NCI-H2227 (cell line): ENCODE measurements around the gene TMEM30A.

Experiments
- DNase-seq: peaks from one replicate; lab custom pipeline; 2025; ENCODE audit not compliant: unreplicated experiment; lab: John Stamatoyannopoulos, UW

TMEM30A gene

DNA sequence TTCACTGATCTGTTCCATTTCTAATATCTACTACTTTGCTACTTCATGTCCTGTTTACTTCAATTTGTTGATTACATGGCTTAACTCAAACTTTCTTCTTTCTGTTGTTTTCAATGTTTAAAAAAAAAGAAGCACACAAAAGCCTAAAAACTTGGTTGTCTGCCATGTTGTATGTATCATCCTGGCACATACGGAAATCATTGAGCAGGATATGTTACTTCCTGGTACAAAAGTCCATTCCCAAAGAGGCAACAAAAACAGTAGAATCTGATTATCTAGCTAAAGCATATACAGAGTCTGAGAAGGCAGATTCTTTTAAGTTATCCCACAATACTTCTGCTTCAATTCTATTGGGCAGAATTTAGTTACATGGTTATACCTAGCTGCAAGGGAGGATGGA lies 64.2 kb downstream of the TMEM30A start:
- DNase-seq = no peak

- no peak for DNase-seq
Measured at GRCh38 chr6:75219263-75219662, 65.3 kb downstream of the TMEM30A start.

- DNase-seq = no peak
Measured at GRCh38 chr6:75217193-75217592, 67.4 kb downstream of the TMEM30A start.

DNA sequence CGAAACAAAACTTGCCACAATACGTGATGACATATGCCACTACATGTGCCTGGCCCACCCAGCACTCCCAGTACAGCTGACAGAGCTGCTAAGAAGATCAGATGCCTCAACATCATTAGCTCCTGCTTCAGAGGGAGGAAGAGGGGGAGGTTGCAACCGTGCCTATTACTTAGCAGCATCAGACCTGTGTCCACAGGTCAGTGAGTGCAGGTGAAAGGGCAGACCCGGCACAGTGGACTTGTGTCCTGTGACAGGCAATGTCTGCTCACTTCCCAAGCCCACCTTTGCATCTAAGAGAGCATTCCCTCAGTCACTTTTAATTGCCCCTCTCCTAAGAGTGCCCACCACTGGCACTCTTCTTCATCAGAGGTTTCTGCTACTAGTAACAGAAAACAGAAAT lies 69.3 kb downstream of the TMEM30A start:
- DNase-seq = no peak

- no peak for DNase-seq
Measured at GRCh38 chr6:75213732-75214131, 70.9 kb downstream of the TMEM30A start.

DNA sequence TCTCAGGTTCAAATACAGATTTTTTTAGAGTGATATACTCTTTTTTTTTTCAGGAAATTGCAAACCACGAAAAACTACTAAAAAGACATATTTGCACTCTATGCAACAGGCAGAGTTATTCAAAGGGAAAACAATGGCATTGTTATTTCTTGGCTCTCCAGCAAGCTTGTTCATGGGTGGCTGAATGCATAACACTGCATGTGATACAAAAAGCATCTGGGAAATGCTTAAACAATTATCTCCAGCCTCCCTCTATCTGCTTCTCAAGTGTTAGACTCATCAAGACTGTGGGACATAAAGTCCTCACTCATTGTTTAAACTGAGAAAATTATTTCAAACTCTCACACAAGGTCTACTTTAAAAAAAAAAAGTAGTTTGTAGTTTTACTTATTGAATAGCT lies 71.5 kb downstream of the TMEM30A start:
- no peak for DNase-seq

- no peak for DNase-seq
Measured at GRCh38 chr6:75211920-75212590, 72.5 kb downstream of the TMEM30A start.

- DNase-seq = peak; percentile 58
Measured at GRCh38 chr6:75210885-75211739, 73.5 kb downstream of the TMEM30A start.

- DNase-seq = no peak
Measured at GRCh38 chr6:75209184-75209723, 75.3 kb downstream of the TMEM30A start.

DNA sequence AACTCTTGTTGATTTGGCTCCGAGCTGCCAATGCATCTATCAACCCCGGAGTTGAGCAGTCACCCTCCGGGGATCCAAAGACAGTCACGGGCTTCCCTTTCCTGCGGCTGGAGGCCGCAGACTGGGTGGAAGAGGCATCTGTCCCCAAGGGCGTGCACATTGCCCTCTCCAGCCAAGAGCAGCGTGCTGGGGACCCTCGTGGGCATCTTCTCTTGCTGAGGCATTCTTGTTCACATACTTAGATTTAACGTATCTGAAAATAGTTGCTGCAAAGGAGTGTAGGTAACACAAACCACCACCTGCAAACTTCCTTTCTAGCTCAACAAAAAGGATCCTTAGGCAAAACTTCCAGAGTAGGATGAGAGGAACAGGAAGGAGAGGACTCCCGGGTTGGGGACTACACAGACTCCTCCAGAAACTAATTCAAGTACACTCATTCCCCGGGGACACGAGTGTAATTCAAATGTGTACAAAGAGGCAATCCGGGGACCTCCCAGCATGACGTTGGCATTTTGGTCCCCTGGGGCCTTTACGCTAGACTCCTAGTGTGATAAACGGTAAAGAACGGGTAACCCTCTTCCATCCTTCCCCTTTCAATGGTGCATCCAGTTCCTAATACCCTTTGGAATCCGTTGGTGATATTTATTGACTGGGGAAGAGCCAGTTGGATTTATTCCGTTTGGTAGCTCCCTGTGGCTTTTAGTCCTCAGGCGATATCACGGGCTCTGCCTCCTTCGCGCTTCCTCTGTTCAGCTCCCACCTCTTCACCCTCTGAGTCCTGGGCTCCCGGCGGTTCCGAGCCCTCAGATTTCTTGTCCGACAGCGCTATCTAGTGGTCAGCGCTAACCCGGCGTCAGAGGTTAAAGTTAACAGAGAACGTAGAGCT lies 76.1 kb downstream of the TMEM30A start:
- peak; percentile 75 for DNase-seq

DNA sequence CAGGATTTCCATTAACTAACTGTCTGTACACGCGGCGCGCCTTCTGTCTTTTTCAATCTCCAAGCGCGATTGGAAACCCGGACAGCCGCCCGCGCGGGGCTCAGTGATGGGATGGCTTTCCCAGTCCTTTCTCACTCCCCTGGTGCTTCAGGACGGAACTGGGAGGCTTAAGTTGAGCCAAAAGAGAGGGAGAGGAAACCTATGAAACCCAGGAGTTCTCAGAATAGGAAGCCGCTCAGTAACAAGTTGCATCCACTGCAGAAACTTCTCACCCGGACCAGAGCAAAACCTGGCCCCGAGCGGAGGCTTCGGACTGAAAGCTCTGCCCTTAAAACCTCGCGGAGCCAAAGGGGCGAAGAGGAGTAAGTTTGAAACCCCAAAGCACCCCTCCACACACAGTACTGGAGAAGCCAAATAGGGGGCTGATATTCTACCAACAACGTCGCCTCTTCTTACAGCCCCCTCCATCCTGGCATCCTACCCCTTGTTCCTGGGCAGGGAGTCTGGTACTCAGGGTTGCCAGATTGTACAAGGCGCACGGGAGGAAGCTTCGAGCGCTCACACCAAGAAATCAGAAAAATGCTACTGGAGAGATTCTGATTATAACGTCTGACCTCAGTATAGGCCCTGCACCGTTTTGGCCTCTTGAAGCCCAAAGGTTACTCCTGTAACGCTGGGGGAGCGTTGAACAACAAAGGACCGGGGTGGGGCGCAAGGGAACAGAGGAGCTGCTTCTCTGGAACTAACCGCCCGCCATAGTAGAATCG lies 77.8 kb downstream of the TMEM30A start:
- DNase-seq = no peak

DNA sequence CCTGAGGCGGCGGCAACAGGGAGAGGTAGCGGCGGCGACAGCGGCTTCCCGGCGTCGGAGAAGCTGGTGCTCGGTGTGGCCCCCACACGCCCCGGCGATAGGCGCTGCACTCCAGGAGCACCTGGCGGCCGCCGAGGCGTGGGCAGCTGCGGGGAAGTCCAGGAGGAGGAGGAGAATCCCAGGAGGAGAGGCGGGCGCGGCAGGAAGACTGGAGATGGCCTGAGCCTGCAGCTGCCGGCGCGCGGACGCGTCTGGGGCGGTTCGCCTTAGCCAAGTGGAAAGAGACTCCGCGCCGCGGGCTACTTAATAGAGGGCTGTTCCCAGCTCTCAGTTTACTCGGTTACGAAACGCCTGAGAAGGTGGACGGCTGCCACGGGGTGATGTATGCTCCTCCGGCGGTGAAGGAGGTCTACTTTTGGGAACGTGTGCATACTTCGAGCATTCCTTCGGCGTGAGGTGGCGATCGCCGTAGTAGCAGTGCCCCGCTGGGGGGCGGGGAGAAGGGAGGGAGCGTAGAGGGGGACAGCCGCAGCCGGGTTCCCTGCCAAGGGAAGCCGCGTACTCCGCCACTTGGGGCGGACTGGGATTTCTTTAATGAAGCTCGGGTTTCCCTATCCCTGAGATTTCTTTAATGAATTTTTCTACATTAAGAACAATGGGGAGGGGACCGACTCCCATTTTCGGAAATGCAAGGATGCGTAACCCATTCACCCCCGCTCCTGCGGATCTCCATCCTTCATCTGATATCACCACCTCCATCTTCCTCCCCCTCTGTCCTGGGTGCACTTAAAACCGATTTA lies 78.6 kb downstream of the TMEM30A start, which contains the start of gene COL12A1:
COL12A1 (minus strand) TSS at position 278 of the 800 bp plus-strand sequence. CDS start 3,261 bp downstream, outside the sequence.
- peak; percentile 45 for DNase-seq

GRCh38 chr6:75204959-75205775 lies 79.4 kb downstream of the TMEM30A start:
- no peak for DNase-seq

- peak; percentile 46 for DNase-seq
Measured at GRCh38 chr6:75204217-75204958, 80.2 kb downstream of the TMEM30A start.

- no peak for DNase-seq
Measured at GRCh38 chr6:75203721-75204120, 80.9 kb downstream of the TMEM30A start.
